GM12891 (cell line): Measurements from ENCODE around the gene CCDC184.

Experiments used
- POLR2A ChIP-seq: IDR thresholded peaks from 2 replicates; pipeline ENCODE4 v1.6.1; 2011; ENCODE audit warnings: low read depth, low read length, control low read depth
- SPI1 ChIP-seq: IDR thresholded peaks from 2 replicates; pipeline ENCODE4 v1.6.1; 2011; ENCODE audit warnings: low read depth, low read length, control low read depth

GRCh38 chr12:48164451-48164850 lies 19.0 kb upstream of the CCDC184 start:
- TF ChIP-seq SPI1 (no peak), POLR2A (no peak)
